ENCODE measurements around the gene BCAM. TPM values are rescaled to one million over a fixed set of nuclear protein-coding genes. Genes with fewer than 3 reads are reported as not detected.
"Not testable (repeated sequence)": the region's sequence is repeated elsewhere in the genome, so short reads cannot be mapped to it uniquely, and the experiment has no call there.

BCAM gene
- total RNA-seq, 1 donor from 2014 or later: 50.4 TPM

- DNase-seq: no peak
Observed at GRCh38 chr19:44851427-44851826, 42.5 kb downstream of the BCAM start.

GRCh38 chr19:44855606-44856005, 46.7 kb downstream of the BCAM start:
- DNase-seq: no peak

- no peak for DNase-seq
Observed at GRCh38 chr19:44856421-44857083, 47.6 kb downstream of the BCAM start.

- DNase-seq: no peak
Observed at GRCh38 chr19:44857837-44858236, 48.9 kb downstream of the BCAM start.

GRCh38 chr19:44861576-44861975, 52.7 kb downstream of the BCAM start:
- not testable (repeated sequence) for DNase-seq

GRCh38 chr19:44863990-44864389, 55.1 kb downstream of the BCAM start:
- no peak for DNase-seq

- DNase-seq: no peak
Observed at GRCh38 chr19:44865196-44865767, 56.4 kb downstream of the BCAM start.

GRCh38 chr19:44866664-44867063, 57.8 kb downstream of the BCAM start:
- DNase-seq: no peak

- DNase-seq: no peak
Observed at GRCh38 chr19:44867578-44867977, 58.7 kb downstream of the BCAM start.

- no peak for DNase-seq
Observed at GRCh38 chr19:44869733-44870470, 61.0 kb downstream of the BCAM start.

Small RNAs within 50 kb of the gene (small RNA-seq; reads per million reads assigned to genes)
- gene RF00156 (ENCODE audit: low replicate concordance): not detected

Other genes starting within 250 kb of the BCAM start
- not detected for gene IGSF23, start 195.5 kb upstream of the BCAM start, total RNA-seq
- gene PVR, start 165.2 kb upstream of the BCAM start, total RNA-seq: 18.8 TPM
- 3.4 TPM for gene CEACAM19, start 137.6 kb upstream of the BCAM start, total RNA-seq
- gene CEACAM16, start 110.0 kb upstream of the BCAM start, total RNA-seq: not detected
- 4.6 TPM for gene BCL3, start 60.4 kb upstream of the BCAM start, total RNA-seq
- 12.5 TPM for gene CBLC, start 31.2 kb upstream of the BCAM start, total RNA-seq
- gene NECTIN2, start 37.2 kb downstream of the BCAM start, total RNA-seq: 34.0 TPM
- gene TOMM40, start 82.2 kb downstream of the BCAM start, total RNA-seq: 16.1 TPM
- 313 TPM for gene APOE, start 96.7 kb downstream of the BCAM start, total RNA-seq
- 44.6 TPM for gene APOC1, start 105.5 kb downstream of the BCAM start, total RNA-seq
- not detected for gene APOC4, start 133.1 kb downstream of the BCAM start, total RNA-seq
- 0.69 TPM for gene APOC2, start 136.9 kb downstream of the BCAM start, total RNA-seq
- gene CLPTM1, start 146.3 kb downstream of the BCAM start, total RNA-seq: 36.7 TPM
- 7.1 TPM for gene RELB, start 192.4 kb downstream of the BCAM start, total RNA-seq
- gene CLASRP, start 229.9 kb downstream of the BCAM start, total RNA-seq: 20.3 TPM

Measured in skin of body (tissue), 3 donors.